CD14-positive monocyte (primary cell): ENCODE data around the gene CCDC107. TPM values are rescaled to one million over a fixed set of nuclear protein-coding genes. Genes with fewer than 3 reads are reported as not detected.

ENCODE experiments used
- DNase-seq, 3 donors: peaks; one replicate each; pipeline ENCODE4 v3.0.0-alpha.2; 2011 to 2022
- H2AFZ ChIP-seq: 2 replicates; pipeline ENCODE4 v1.6.0; 2012; ENCODE audit warnings: mild to moderate bottlenecking, low read depth, low read length, inconsistent platforms; ENCODE audit not compliant: insufficient read depth, poor library complexity, severe bottlenecking
- H3K27ac ChIP-seq, 2 donors: 1 replicate in 1 of 2; 2 replicates in 1 of 2; pipeline ENCODE4 v1.5.1; 2012 to 2013; ENCODE audit warnings: low read length in 2 of 2, control low read depth in 1 of 2, inconsistent platforms in 1 of 2, low read depth in 1 of 2, mild to moderate bottlenecking in 1 of 2
- H3K27me3 ChIP-seq, 2 donors: one replicate each; pipeline versions ENCODE4 v1.6.0 to v1.6.1; 2011 to 2013; ENCODE audit warnings: low read length in 2 of 2; ENCODE audit not compliant: control insufficient read depth in 2 of 2, insufficient read depth in 2 of 2
- H3K36me3 ChIP-seq, 2 donors: replicated peaks in 1 of 2; 1 replicate in 1 of 2; 2 replicates in 1 of 2; pipeline versions ENCODE4 v1.5.1 to v1.6.1; 2012 to 2013; ENCODE audit warnings: low read length in 2 of 2, control low read depth in 1 of 2, inconsistent platforms in 1 of 2, mild to moderate bottlenecking in 1 of 2; ENCODE audit not compliant: insufficient read depth in 2 of 2, control insufficient read depth in 1 of 2
- H3K4me1 ChIP-seq, 2 donors: 1 replicate in 1 of 2; 2 replicates in 1 of 2; pipeline versions ENCODE4 v1.5.1 to v1.6.1; 2012 to 2013; ENCODE audit warnings: low read length in 2 of 2, control low read depth in 1 of 2, inconsistent platforms in 1 of 2, mild to moderate bottlenecking in 1 of 2, moderate library complexity in 1 of 2; ENCODE audit not compliant: insufficient read depth in 2 of 2, control insufficient read depth in 1 of 2
- H3K4me2 ChIP-seq: replicated peaks from 2 replicates; pipeline ENCODE3; 2012; ENCODE audit warnings: low read length, moderate library complexity, mild to moderate bottlenecking; ENCODE audit not compliant: poor library complexity, severe bottlenecking; ENCODE audit errors: extremely low read depth
- H3K4me3 ChIP-seq, 3 experiments: fragments of 200-600 bp in 1 of 3; sonication (generic) in 1 of 3; replicated peaks in 1 of 3; 1 replicate in 2 of 3; 2 replicates in 1 of 3; pipeline ENCODE4 v1.5.1; 2011 to 2013; ENCODE audit warnings: low read length in 3 of 3, mild to moderate bottlenecking in 3 of 3, control low read depth in 2 of 3, low read depth in 2 of 3, inconsistent platforms in 1 of 3, moderate library complexity in 1 of 3
- H3K79me2 ChIP-seq: 2 replicates; pipeline ENCODE4 v1.6.0; 2012; ENCODE audit warnings: mild to moderate bottlenecking, control low read depth, inconsistent platforms, low read length, moderate library complexity; ENCODE audit not compliant: insufficient read depth
- H3K9ac ChIP-seq: 2 replicates; pipeline ENCODE4 v1.6.0; 2017; ENCODE audit warnings: low read length, mild to moderate bottlenecking; ENCODE audit not compliant: insufficient read depth, poor library complexity, severe bottlenecking
- H3K9me3 ChIP-seq, 2 donors: replicated peaks in 1 of 2; 1 replicate in 1 of 2; 2 replicates in 1 of 2; pipeline versions ENCODE4 v1.5.1 to v1.6.1; 2012 to 2013; ENCODE audit warnings: low read length in 2 of 2, control low read depth in 1 of 2; ENCODE audit not compliant: control insufficient read depth in 1 of 2, insufficient read depth in 1 of 2
- H4K20me1 ChIP-seq: 2 replicates; pipeline ENCODE4 v1.6.0; 2012; ENCODE audit warnings: mild to moderate bottlenecking, low read length, control low read depth, moderate library complexity; ENCODE audit not compliant: insufficient read depth
- H3K27ac Mint-ChIP-seq, 7 donors: one replicate each; pipeline ENCODE4 v1.8.0; 2020; ENCODE audit warnings: mild to moderate bottlenecking in 7 of 7, mixed read lengths in 7 of 7, moderate library complexity in 6 of 7, inconsistent platforms in 2 of 7
- H3K27me3 Mint-ChIP-seq, 3 donors: one replicate each; pipeline ENCODE4 v1.8.0; 2021 to 2022; ENCODE audit warnings: low read depth in 3 of 3, mild to moderate bottlenecking in 3 of 3, mixed read lengths in 3 of 3, moderate library complexity in 3 of 3, inconsistent platforms in 1 of 3
- H3K36me3 Mint-ChIP-seq, 2 donors: one replicate each; pipeline ENCODE4 v1.8.0; 2020; ENCODE audit warnings: mixed read lengths in 2 of 2, inconsistent platforms in 1 of 2, mild to moderate bottlenecking in 1 of 2
- H3K4me1 Mint-ChIP-seq: one replicate; pipeline ENCODE4 v1.8.0; 2020; ENCODE audit warnings: mild to moderate bottlenecking, mixed read lengths
- H3K4me3 Mint-ChIP-seq, 2 donors: one replicate each; pipeline ENCODE4 v1.8.0; 2020; ENCODE audit warnings: mild to moderate bottlenecking in 2 of 2, mixed read lengths in 2 of 2, moderate library complexity in 1 of 2
- H3K9me3 Mint-ChIP-seq, 7 donors: one replicate each; pipeline ENCODE4 v1.8.0; 2020 to 2022; ENCODE audit warnings: mixed read lengths in 7 of 7, mild to moderate bottlenecking in 6 of 7, moderate library complexity in 6 of 7, inconsistent platforms in 2 of 7
- WGBS: methylation state at CpG from one replicate; pipeline ENCODE4 v1.1.5; 2013; ENCODE audit warnings: missing lambda C conversion rate; ENCODE audit not compliant: insufficient coverage; 5-methylcytosine and 5-hydroxymethylcytosine counted together
- intact Hi-C, 2 donors: fragments of 100-400 bp; cut with micrococcal nuclease; formaldehyde crosslinking; loops; one replicate each; pipeline versions ENCODE4 v1.15.0 to v1.15.1; 2023
- polyA plus RNA-seq, 3 donors: library from polyadenylated mRNA; depleted of rRNA in 1 of 3; unstranded in 2 of 3; stranded (reverse) in 1 of 3; fragments of 300-500 nt in 2 of 3; fragments of >200 nt in 1 of 3; fragmentation: Illumina TruSeq in 2 of 3; gene quantifications; 1 replicate in 2 of 3; 2 replicates in 1 of 3; pipeline ENCODE4 v1.2.3, GENCODE V29; 2012 to 2021
- TF ChIP-seq, protein P1 (sequence below): fragments of 200-600 bp; IDR thresholded peaks from one replicate; pipeline ENCODE4 v1.8.0; 2022; ENCODE audit warnings: antibody characterized with exemption, mild to moderate bottlenecking

CCDC107 gene
- polyA plus RNA-seq, 3 donors: 17.2 to 32.6 (median 23.2) TPM

DNA sequence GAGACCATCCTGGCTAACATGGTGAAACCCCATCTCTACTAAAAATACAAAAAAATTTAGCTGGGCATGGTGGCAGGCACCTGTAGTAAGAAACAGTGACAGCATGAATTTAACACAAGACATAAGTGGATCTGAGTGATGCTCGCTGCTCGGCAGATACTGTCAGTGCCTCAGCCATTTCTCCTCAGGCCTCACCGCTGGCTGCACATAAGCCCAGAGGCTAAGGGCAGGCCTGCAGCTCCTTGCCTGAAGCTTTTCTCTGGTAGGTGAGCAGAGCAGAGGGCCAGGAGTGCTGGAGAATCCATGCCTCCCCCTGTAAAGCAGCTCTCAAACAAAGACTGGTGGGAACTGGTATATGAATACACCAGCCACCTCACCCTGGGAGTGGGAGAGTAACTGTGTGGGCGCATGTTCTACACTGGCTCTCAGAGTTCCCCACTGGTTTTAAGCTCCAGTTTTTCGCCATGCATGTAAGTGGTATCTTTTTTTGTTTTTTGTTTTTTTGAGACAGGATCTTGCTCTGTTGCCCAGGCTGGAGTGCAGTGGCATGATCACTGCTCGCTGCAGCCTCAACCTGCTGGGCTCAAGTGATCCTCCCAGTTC is 29.6 kb upstream of the CCDC107 start:
- Mint-ChIP-seq H3K36me3 (no peaks in the 10 kb centered on the region), H3K27ac (no peak overlapping the region), H3K4me3 (no peak overlapping the region), H3K9me3 (no peaks in the 10 kb centered on the region), H3K27me3 (no peaks in the 10 kb centered on the region), H3K4me1 (peaks cover 5% of the 10 kb centered on the region)
- no peak overlapping the region for H3K27ac ChIP-seq
- no peak overlapping the region for H3K4me3 ChIP-seq
- no peaks in the 10 kb centered on the region for H3K27me3 ChIP-seq
- intact Hi-C loops: no loop called here
- no peaks in the 10 kb centered on the region for H3K79me2 ChIP-seq
- H3K36me3 ChIP-seq: no peaks in the 10 kb centered on the region
- WGBS: 100% methylated on average over 4 of the region's 6 CpGs
- H3K4me1 ChIP-seq: peaks cover under 1% of the 10 kb centered on the region in 2 donors
- no peak overlapping the region for H3K4me2 ChIP-seq
- H4K20me1 ChIP-seq: no peaks in the 10 kb centered on the region
- DNase-seq: no peak
- H3K9me3 ChIP-seq: no peaks in the 10 kb centered on the region
- H2AFZ ChIP-seq: no peak overlapping the region
- TF ChIP-seq, protein P1, sequence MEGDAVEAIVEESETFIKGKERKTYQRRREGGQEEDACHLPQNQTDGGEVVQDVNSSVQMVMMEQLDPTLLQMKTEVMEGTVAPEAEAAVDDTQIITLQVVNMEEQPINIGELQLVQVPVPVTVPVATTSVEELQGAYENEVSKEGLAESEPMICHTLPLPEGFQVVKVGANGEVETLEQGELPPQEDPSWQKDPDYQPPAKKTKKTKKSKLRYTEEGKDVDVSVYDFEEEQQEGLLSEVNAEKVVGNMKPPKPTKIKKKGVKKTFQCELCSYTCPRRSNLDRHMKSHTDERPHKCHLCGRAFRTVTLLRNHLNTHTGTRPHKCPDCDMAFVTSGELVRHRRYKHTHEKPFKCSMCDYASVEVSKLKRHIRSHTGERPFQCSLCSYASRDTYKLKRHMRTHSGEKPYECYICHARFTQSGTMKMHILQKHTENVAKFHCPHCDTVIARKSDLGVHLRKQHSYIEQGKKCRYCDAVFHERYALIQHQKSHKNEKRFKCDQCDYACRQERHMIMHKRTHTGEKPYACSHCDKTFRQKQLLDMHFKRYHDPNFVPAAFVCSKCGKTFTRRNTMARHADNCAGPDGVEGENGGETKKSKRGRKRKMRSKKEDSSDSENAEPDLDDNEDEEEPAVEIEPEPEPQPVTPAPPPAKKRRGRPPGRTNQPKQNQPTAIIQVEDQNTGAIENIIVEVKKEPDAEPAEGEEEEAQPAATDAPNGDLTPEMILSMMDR: no peak
- no peak overlapping the region for H3K9ac ChIP-seq

DNA sequence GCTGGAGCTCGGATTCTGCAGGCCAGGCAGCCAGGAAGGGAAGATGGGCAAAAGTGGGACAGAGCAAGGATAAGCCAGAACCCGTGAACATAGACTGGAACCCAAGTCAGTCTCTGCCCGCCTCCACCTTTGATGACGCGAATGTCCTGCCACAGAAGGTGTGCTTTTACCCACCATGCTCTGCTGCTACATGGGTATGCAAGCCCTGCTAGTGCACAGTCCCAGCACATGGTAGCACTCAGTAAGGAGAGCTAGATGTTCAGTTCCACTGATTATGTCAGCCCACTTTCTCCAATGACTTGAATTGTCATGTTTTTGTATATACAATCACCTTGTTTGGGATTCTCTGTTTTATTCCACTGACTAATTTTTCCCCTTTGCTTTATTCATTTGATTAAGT is 28.5 kb upstream of the CCDC107 start:
- Mint-ChIP-seq H3K4me3 (no peak overlapping the region), H3K36me3 (no peaks in the 10 kb centered on the region), H3K27me3 (no peaks in the 10 kb centered on the region), H3K4me1 (peaks cover 16% of the 10 kb centered on the region), H3K9me3 (no peaks in the 10 kb centered on the region), H3K27ac (no peak overlapping the region)
- no peaks in the 10 kb centered on the region for H3K9me3 ChIP-seq
- H3K4me1 ChIP-seq: peaks cover 8 to 12% of the 10 kb centered on the region in 2 donors
- H3K79me2 ChIP-seq: no peaks in the 10 kb centered on the region
- no peaks in the 10 kb centered on the region for H3K27me3 ChIP-seq
- H3K27ac ChIP-seq: no peak overlapping the region
- no peak overlapping the region for H2AFZ ChIP-seq
- no peak for DNase-seq
- TF ChIP-seq, protein P1: no peak
- H4K20me1 ChIP-seq: no peaks in the 10 kb centered on the region
- H3K4me3 ChIP-seq: no peak overlapping the region
- WGBS: 93% methylated on average over 5 of the region's 5 CpGs
- no peaks in the 10 kb centered on the region for H3K36me3 ChIP-seq
- no peak overlapping the region for H3K9ac ChIP-seq
- H3K4me2 ChIP-seq: no peak overlapping the region
- intact Hi-C loops: no loop called here
